Retinal pigment epithelial cell (primary cell): Measurements from ENCODE around the gene ADCY2.

Experiments
- DNase-seq: peaks from one replicate; pipeline ENCODE4 v3.0.0-alpha.2; 2010; ENCODE audit warnings: low read depth
- H3K4me3 ChIP-seq: 2 replicates; pipeline ENCODE4 v1.5.1; 2011; ENCODE audit warnings: mild to moderate bottlenecking, low read length, control low read depth, moderate library complexity
- TF ChIP-seq, protein P1 (sequence below): conservative IDR thresholded peaks from 2 replicates; pipeline ENCODE4 v1.5.1; 2011; ENCODE audit warnings: low read depth, low read length, control low read depth, inconsistent platforms

ADCY2 gene

DNA sequence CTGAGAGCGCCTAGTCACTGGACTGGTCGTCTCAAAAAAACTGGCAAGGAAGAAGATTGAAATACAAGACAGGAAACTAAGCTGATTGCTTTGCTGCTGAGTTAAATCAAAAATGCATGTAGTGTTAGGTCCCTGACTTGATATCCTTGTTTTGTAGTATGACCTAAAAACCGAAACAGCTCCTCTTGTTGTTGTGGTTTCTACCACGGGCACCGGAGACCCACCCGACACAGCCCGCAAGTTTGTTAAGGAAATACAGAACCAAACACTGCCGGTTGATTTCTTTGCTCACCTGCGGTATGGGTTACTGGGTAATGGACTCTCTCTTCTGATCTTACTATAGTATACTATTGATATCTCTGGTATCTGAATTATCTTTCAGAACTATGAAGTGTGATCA, 477.3 kb downstream of the ADCY2 start:
- TF ChIP-seq, protein P1, sequence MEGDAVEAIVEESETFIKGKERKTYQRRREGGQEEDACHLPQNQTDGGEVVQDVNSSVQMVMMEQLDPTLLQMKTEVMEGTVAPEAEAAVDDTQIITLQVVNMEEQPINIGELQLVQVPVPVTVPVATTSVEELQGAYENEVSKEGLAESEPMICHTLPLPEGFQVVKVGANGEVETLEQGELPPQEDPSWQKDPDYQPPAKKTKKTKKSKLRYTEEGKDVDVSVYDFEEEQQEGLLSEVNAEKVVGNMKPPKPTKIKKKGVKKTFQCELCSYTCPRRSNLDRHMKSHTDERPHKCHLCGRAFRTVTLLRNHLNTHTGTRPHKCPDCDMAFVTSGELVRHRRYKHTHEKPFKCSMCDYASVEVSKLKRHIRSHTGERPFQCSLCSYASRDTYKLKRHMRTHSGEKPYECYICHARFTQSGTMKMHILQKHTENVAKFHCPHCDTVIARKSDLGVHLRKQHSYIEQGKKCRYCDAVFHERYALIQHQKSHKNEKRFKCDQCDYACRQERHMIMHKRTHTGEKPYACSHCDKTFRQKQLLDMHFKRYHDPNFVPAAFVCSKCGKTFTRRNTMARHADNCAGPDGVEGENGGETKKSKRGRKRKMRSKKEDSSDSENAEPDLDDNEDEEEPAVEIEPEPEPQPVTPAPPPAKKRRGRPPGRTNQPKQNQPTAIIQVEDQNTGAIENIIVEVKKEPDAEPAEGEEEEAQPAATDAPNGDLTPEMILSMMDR, result no peak
- DNase-seq, result no peak
- H3K4me3 ChIP-seq, result no peak overlapping the region

DNA sequence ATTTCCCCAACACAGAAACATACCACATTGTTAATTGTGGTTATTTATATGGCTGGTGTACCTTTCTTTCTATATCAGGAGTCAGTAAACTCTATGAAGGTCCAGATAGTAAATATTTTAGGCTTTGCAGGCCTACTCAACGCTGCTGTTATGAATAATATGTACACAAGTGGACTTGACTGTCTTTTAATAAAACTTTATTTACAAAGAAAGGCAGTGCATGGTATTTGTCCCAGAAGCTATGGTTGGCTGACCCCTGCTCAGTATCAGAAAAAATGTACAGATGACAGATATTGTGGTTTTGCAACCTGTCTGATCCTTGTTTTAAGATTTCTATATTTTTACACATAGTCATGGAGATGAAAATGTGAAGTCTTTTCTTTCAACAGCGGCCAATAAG, 478.7 kb downstream of the ADCY2 start:
- DNase-seq, result no peak
- TF ChIP-seq, protein P1, result no peak
- H3K4me3 ChIP-seq, result no peak overlapping the region

DNA sequence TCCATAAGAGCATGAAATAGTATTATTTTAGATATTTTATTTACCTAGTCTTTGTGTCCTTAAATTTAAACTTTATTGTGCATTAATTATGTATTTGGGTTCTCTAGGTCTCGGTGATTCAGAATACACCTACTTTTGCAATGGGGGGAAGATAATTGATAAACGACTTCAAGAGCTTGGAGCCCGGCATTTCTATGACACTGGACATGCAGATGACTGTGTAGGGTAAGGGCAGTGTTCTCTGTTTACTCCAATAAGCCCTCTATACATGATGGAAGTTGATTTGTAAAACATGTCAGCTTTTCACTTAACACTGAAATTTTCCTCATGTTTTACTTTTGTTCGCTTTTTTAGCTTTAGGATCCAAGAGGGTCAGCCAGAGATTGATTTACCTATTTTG, 479.2 kb downstream of the ADCY2 start:
- TF ChIP-seq, protein P1, result no peak

DNA sequence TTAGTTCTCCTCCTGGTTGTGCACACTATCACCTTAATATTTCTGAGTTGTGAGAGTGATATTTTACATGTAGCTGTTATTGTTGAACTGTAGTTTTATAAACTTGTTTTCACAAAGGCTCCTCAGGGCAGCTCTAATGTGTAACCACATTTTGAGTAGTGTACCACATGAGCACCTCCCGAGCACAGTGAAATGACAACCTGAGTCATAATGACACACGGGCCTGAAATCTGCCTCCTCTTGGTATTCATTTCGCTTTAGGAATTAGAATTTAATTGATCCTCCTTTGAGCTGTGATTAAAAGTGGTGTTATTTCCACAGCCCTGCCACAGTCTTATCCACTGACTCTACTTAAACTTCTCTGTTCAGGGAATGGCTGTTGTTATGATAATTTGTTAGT, 480.9 kb downstream of the ADCY2 start:
- TF ChIP-seq, protein P1, result no peak
- H3K4me3 ChIP-seq, result no peak overlapping the region
- DNase-seq, result no peak

More for the DNA sequence above, 479.2 kb downstream of the ADCY2 start:
- no peak overlapping the region for H3K4me3 ChIP-seq
- DNase-seq, result no peak

DNA sequence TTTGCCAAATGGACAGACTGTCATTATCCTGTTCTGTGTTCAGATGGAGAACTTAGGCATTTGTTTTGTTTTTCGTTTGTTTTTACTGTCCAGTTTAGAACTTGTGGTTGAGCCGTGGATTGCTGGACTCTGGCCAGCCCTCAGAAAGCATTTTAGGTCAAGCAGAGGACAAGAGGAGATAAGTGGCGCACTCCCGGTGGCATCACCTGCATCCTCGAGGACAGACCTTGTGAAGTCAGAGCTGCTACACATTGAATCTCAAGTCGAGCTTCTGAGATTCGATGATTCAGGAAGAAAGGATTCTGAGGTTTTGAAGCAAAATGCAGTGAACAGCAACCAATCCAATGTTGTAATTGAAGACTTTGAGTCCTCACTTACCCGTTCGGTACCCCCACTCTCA, 481.9 kb downstream of the ADCY2 start:
- DNase-seq, result no peak
- H3K4me3 ChIP-seq, result no peak overlapping the region
- TF ChIP-seq, protein P1, result no peak

DNA sequence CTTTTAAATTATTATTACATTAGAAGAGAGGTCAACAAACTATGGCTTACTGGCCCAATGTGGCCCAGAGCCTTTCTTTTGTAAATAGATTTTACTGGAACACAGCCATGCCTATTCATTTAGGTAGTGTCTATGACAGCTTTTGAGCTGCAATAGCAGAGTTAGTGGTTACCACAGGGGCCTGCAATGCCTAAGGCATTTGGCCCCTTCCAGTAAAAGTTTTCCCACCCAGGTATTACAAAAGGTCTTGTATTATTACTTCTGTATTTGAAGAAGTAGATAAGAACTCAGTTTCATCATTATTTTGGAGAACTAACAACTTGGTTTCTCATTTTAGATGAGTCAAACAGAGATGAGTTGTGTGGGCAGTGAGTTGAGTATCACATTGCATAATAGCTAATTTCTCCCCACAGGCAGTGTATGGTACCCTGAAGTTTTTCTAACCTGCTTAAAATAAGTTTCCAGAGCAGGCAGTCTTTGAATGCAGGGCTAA, 482.5 kb downstream of the ADCY2 start:
- no peak overlapping the region for H3K4me3 ChIP-seq
- TF ChIP-seq, protein P1, result no peak
- no peak for DNase-seq
